Ovary (tissue), 9 donors: Measurements from ENCODE around the gene CNTN5. TPM values are rescaled to one million over a fixed set of nuclear protein-coding genes. Genes with fewer than 3 reads are reported as not detected.

ENCODE experiments used
- DNase-seq, 5 donors: peaks; one replicate each; pipeline ENCODE4 v3.0.0-alpha.2; 2019 to 2020
- H3K27ac ChIP-seq, 2 donors: fragments of 200-600 bp; one replicate each; pipeline versions ENCODE4 v1.5.1 to v1.8.0; 2019 to 2022
- H3K27me3 ChIP-seq: fragments of 200-600 bp; one replicate; pipeline ENCODE4 v1.8.0; 2022
- H3K36me3 ChIP-seq: fragments of 200-600 bp; sonication (generic); one replicate; pipeline ENCODE4 v1.5.1; 2019
- H3K4me1 ChIP-seq: one replicate; pipeline ENCODE4 v1.8.1; 2013; ENCODE audit warnings: mild to moderate bottlenecking, moderate library complexity; ENCODE audit not compliant: insufficient read depth
- H3K4me3 ChIP-seq: fragments of 200-600 bp; sonication (generic); one replicate; pipeline ENCODE4 v1.5.1; 2017
- H3K9me3 ChIP-seq, 2 donors: fragments of 200-600 bp in 1 of 2; sonication (generic) in 1 of 2; one replicate each; pipeline versions ENCODE4 v1.5.1 to v1.8.1; 2013 to 2019; ENCODE audit warnings: mild to moderate bottlenecking in 1 of 2, moderate library complexity in 1 of 2
- CTCF ChIP-seq, 3 donors: fragments of 450-650 bp in 2 of 3; fragments of 200-600 bp in 1 of 3; IDR thresholded peaks; one replicate each; pipeline versions ENCODE4 v1.5.1 to v1.8.0; 2016 to 2022; ENCODE audit warnings: antibody characterized with exemption in 3 of 3, mild to moderate bottlenecking in 1 of 3
- EP300 ChIP-seq: sonication (generic); formaldehyde crosslinking; IDR thresholded peaks from one replicate; pipeline ENCODE4 v1.6.1; 2017; ENCODE audit warnings: antibody characterized with exemption
- POLR2A ChIP-seq: fragments of 450-650 bp; IDR thresholded peaks from one replicate; pipeline ENCODE4 v1.6.1; 2017; ENCODE audit warnings: antibody characterized with exemption, mild to moderate bottlenecking, moderate library complexity
- WGBS, 3 donors: extraction: QIAGEN DNeasy Blood & Tissue Kit in 1 of 3; methylation state at CpG; one replicate each; pipeline versions ENCODE4 v1.1.5 to v1.1.7; 2013 to 2017; 5-methylcytosine and 5-hydroxymethylcytosine counted together
- intact Hi-C, 4 donors: fragments of 100-400 bp; cut with DNase I; formaldehyde crosslinking; loops; one replicate each; pipeline versions ENCODE4 v1.11.0 to v1.15.1; 2022 to 2023
- polyA plus RNA-seq, 2 donors: library from polyadenylated mRNA; stranded (reverse); fragments of 200-250 nt in 1 of 2; fragments of 350-450 nt in 1 of 2; fragmentation: Illumina TruSeq in 1 of 2; extraction: RNeasy Lipid Tissue Mini Kit (QIAGEN cat#74804) in 1 of 2; gene quantifications; one replicate each; pipeline ENCODE4 v1.2.3, GENCODE V29; 2013 to 2014
- total RNA-seq, 7 donors: library from RNA; depleted of rRNA in 2 of 7; stranded (reverse); fragments of >200 nt in 2 of 7; fragmentation: NEBNext Ultra II Directional in 3 of 7; extraction: Animal tissue kit (Norgen Biotek cat#: 25700) in 3 of 7; gene quantifications; one replicate each; pipeline versions ENCODE4 v1.1.0 to v1.2.4, GENCODE V29; 2016 to 2023
- donor health status: DM: no; HTN: no; CAD: no; lungs with moderate emphysema.
- donor health status: DM: no; HTN: no; CAD: no.
- donor health status: Bipolar disorder and iron deficiency.
- donor health status: DM: yes; HTN: yes; CAD: no.
- donor health status: DM: no; HTN: no; CAD: no.
- donor health status: DM: yes; HTN: yes; CAD: no.

Gene CNTN5
- total and polyA plus RNA-seq, 9 donors: 0.02 to 1.1 (median 0.15) TPM; not detected in 5

GRCh38 chr11:100003985-100004384, 983.2 kb downstream of the CNTN5 start:
- Histone ChIP-seq H3K27ac (no peak overlapping the region), H3K9me3 (no peaks in the 10 kb centered on the region), H3K36me3 (no peaks in the 10 kb centered on the region), H3K4me3 (no peak overlapping the region), H3K4me1 (no peaks in the 10 kb centered on the region), H3K27me3 (no peaks in the 10 kb centered on the region)
- no peak for TF ChIP-seq POLR2A
- TF ChIP-seq CTCF (IDR thresholded peaks at IDR 0.05): no peak
- no peak for TF ChIP-seq EP300
- DNase-seq: no peak
- intact Hi-C loops: no loop called here
- 73 to 78% (median 75%) methylated on average over 3 of the region's 3 CpGs for WGBS, 3 donors

GRCh38 chr11:100004541-100004940, 983.8 kb downstream of the CNTN5 start:
- H3K36me3 ChIP-seq: no peaks in the 10 kb centered on the region
- H3K27me3 ChIP-seq: no peaks in the 10 kb centered on the region
- TF ChIP-seq CTCF (IDR thresholded peaks at IDR 0.05) (no peak), EP300 (no peak), POLR2A (no peak)
- H3K4me1 ChIP-seq: no peaks in the 10 kb centered on the region
- intact Hi-C loops: no loop called here
- H3K27ac ChIP-seq: no peak overlapping the region
- DNase-seq: peak in 1 of 5 donors; percentile 18
- no peak overlapping the region for H3K4me3 ChIP-seq
- H3K9me3 ChIP-seq: no peaks in the 10 kb centered on the region

GRCh38 chr11:100008417-100008816, 987.7 kb downstream of the CNTN5 start:
- intact Hi-C loops: no loop called here
- Histone ChIP-seq H3K4me3 (no peak overlapping the region), H3K36me3 (no peaks in the 10 kb centered on the region), H3K9me3 (no peaks in the 10 kb centered on the region), H3K27me3 (no peaks in the 10 kb centered on the region), H3K4me1 (no peaks in the 10 kb centered on the region), H3K27ac (no peak overlapping the region)
- 67 to 87% (median 76%) methylated on average over 1 of the region's 1 CpG for WGBS, 3 donors
- TF ChIP-seq CTCF (IDR thresholded peaks at IDR 0.05): no peak
- no peak for TF ChIP-seq EP300
- TF ChIP-seq POLR2A: no peak
- DNase-seq: no peak

GRCh38 chr11:100009728-100010127, 989.0 kb downstream of the CNTN5 start:
- no peaks in the 10 kb centered on the region for H3K36me3 ChIP-seq
- WGBS, 3 donors: 47 to 54% (median 52%) methylated on average over 3 of the region's 3 CpGs
- no peak overlapping the region for H3K4me3 ChIP-seq
- H3K27me3 ChIP-seq: no peaks in the 10 kb centered on the region
- H3K27ac ChIP-seq: no peak overlapping the region
- no peak for DNase-seq
- TF ChIP-seq CTCF (IDR thresholded peaks at IDR 0.05): no peak
- TF ChIP-seq EP300: no peak
- no peak for TF ChIP-seq POLR2A
- no peaks in the 10 kb centered on the region for H3K4me1 ChIP-seq
- intact Hi-C loops: no loop called here
- H3K9me3 ChIP-seq: no peaks in the 10 kb centered on the region

GRCh38 chr11:100010393-100010792, 989.6 kb downstream of the CNTN5 start:
- Histone ChIP-seq H3K36me3 (no peaks in the 10 kb centered on the region), H3K27me3 (no peaks in the 10 kb centered on the region), H3K9me3 (no peaks in the 10 kb centered on the region), H3K4me3 (no peak overlapping the region), H3K27ac (no peak overlapping the region), H3K4me1 (no peaks in the 10 kb centered on the region)
- TF ChIP-seq CTCF (IDR thresholded peaks at IDR 0.05): no peak
- WGBS, 3 donors: 72 to 83% (median 77%) methylated on average over 3 of the region's 3 CpGs
- DNase-seq: no peak
- intact Hi-C loops: no loop called here
